OCI-LY7 (cell line): ENCODE results near the gene RAD51B. TPM values are rescaled to one million over a fixed set of nuclear protein-coding genes. Genes with fewer than 3 reads are reported as not detected.

ENCODE experiments used
- BruUV-seq: library from RNA; stranded (reverse); fragments of 400-500 nt; replicated peaks from 2 replicates; lab custom pipeline; 2021; lab: Mats Ljungman, UMichigan
- CTCF ChIA-PET: fragments of 300-600 bp; sonication (Branson Sonifier 250); formaldehyde crosslinking; loops from one replicate; lab custom pipeline; 2022; ENCODE audit warnings: antibody characterized with exemption; ENCODE audit not compliant: unreplicated experiment; lab: Charles Lee
- POLR2A ChIA-PET: fragments of 300-600 bp; sonication (Branson Sonifier 250); formaldehyde crosslinking; loops from one replicate; lab custom pipeline; 2022; ENCODE audit warnings: antibody characterized with exemption; lab: Charles Lee
- DNase-seq: peaks from one replicate; pipeline ENCODE4 v3.0.0-alpha.2; 2015; ENCODE audit warnings: low spot score
- H2AFZ ChIP-seq: fragments of 200-600 bp; sonication (generic), shearing (Covaris generic); 2 replicates; pipeline ENCODE4 v1.6.1; 2014; ENCODE audit warnings: mild to moderate bottlenecking, antibody characterized with exemption, low read length, moderate library complexity
- H3K27ac ChIP-seq: fragments of 200-600 bp; sonication (generic); 2 replicates; pipeline ENCODE4 v1.5.1; 2014; ENCODE audit warnings: mixed run types, low read depth, mild to moderate bottlenecking, moderate library complexity, low read length, inconsistent platforms; ENCODE audit not compliant: poor library complexity, severe bottlenecking
- H3K36me3 ChIP-seq: fragments of 200-600 bp; sonication (generic); 2 replicates; pipeline ENCODE4 v1.6.1; 2014; ENCODE audit warnings: mild to moderate bottlenecking, antibody characterized with exemption, low read length, moderate library complexity, mixed read lengths; ENCODE audit not compliant: insufficient read depth
- H3K4me1 ChIP-seq: fragments of 200-600 bp; sonication (generic); 2 replicates; pipeline ENCODE4 v1.5.1; 2014; ENCODE audit warnings: mild to moderate bottlenecking, low read length; ENCODE audit not compliant: insufficient read depth, poor library complexity, severe bottlenecking
- H3K4me2 ChIP-seq: fragments of 200-600 bp; sonication (generic); 2 replicates; pipeline ENCODE4 v1.6.1; 2014; ENCODE audit warnings: mild to moderate bottlenecking, low read length
- H3K4me3 ChIP-seq: fragments of 200-600 bp; sonication (generic); 2 replicates; pipeline ENCODE4 v1.5.1; 2014; ENCODE audit warnings: mild to moderate bottlenecking, low read depth, low read length; ENCODE audit not compliant: poor library complexity, severe bottlenecking
- H3K79me2 ChIP-seq: fragments of 200-600 bp; sonication (generic); 2 replicates; pipeline ENCODE4 v1.6.1; 2016; ENCODE audit warnings: low read depth, mild to moderate bottlenecking, low read length, moderate library complexity, mixed read lengths; ENCODE audit not compliant: insufficient read depth
- H3K9me2 ChIP-seq: fragments of 200-600 bp; sonication (generic); 2 replicates; pipeline ENCODE4 v1.6.1; 2016; ENCODE audit warnings: mild to moderate bottlenecking, low read length, mixed read lengths; ENCODE audit not compliant: insufficient read depth
- H3K9me3 ChIP-seq: fragments of 200-600 bp; sonication (generic); 2 replicates; pipeline ENCODE4 v1.6.1; 2014; ENCODE audit warnings: mild to moderate bottlenecking, mixed run types, low read length, mixed read lengths
- H4K20me1 ChIP-seq: fragments of 200-600 bp; sonication (generic); 2 replicates; pipeline ENCODE4 v1.6.1; 2014; ENCODE audit warnings: mild to moderate bottlenecking, antibody characterized with exemption, low read length, moderate library complexity, mixed read lengths; ENCODE audit not compliant: insufficient read depth
- EZH2phosphoT487 ChIP-seq: fragments of 200-600 bp; sonication (generic); IDR thresholded peaks from 2 replicates; pipeline ENCODE4 v1.6.1; 2018; ENCODE audit warnings: low read depth, borderline replicate concordance, mild to moderate bottlenecking, mixed run types, antibody characterized with exemption, low read length, moderate library complexity, mixed read lengths
- intact Hi-C: fragments of 100-400 bp; cut with micrococcal nuclease; formaldehyde crosslinking; loops from one replicate; pipeline ENCODE4 v1.10.0; 2022; ENCODE audit not compliant: unreplicated experiment
- total RNA-seq, 2 experiments: library from RNA; depleted of rRNA in 1 of 2; stranded (reverse); fragments of >200 nt in 1 of 2; shearing (Covaris generic) in 1 of 2; gene quantifications; 2 replicates each; pipeline ENCODE4 v1.2.3, GENCODE V29; 2014 to 2022
- TF ChIP-seq, protein P1 (sequence below): fragments of 200-600 bp; sonication (generic); conservative IDR thresholded peaks from 2 replicates; pipeline ENCODE4 v1.5.1; 2014; ENCODE audit warnings: mild to moderate bottlenecking, antibody characterized with exemption, low read length, moderate library complexity, mixed read lengths

Gene RAD51B
- total RNA-seq, 2 experiments from 2014 or later: 41.4 to 89.9 TPM

DNA sequence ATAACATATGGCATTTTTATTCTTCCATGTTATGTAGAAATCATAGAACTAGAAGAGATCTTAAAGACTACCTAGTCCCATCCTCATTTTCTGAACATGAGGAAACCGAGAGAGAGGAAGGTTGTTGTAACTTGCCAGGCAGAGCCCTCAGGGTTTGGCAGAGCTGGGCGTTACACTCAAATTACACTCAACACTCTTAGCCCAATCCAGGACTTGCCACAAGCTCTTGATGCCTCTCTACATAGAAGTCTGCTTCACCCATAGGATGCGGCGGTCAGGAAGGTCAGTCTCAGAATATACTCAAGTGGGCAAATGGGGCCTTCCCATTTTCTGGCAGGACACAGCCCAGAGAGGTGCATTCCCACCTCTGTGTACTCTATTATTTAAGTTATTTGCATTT lies 765.2 kb downstream of the RAD51B start:
- no TSS peak for BruUV-seq

DNA sequence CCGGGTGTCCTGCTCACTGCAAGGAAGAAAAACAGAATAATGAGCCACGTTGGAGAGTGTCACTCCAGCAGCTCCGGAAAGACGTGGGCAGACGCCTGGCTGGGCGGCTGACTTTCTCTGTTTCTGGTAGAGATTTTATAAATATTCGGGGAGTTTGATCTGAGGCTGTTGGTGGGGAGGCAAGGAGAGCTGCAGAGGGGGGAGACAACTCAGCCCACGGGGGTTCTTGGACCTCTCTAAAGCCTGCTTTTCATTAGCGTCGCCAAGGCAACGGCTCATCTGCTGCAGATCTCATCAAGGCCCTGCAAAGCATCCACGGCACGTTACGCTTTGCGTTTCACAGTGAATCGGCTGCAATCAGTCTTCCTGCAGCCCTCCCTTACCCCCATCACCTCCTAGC lies 766.1 kb downstream of the RAD51B start:
- H2AFZ ChIP-seq: no peak overlapping the region
- BruUV-seq: no TSS peak
- intact Hi-C loops: no loop called here
- TF ChIP-seq EZH2phosphoT487: no peak
- TF ChIP-seq, protein P1, sequence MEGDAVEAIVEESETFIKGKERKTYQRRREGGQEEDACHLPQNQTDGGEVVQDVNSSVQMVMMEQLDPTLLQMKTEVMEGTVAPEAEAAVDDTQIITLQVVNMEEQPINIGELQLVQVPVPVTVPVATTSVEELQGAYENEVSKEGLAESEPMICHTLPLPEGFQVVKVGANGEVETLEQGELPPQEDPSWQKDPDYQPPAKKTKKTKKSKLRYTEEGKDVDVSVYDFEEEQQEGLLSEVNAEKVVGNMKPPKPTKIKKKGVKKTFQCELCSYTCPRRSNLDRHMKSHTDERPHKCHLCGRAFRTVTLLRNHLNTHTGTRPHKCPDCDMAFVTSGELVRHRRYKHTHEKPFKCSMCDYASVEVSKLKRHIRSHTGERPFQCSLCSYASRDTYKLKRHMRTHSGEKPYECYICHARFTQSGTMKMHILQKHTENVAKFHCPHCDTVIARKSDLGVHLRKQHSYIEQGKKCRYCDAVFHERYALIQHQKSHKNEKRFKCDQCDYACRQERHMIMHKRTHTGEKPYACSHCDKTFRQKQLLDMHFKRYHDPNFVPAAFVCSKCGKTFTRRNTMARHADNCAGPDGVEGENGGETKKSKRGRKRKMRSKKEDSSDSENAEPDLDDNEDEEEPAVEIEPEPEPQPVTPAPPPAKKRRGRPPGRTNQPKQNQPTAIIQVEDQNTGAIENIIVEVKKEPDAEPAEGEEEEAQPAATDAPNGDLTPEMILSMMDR: no peak
- H3K27ac ChIP-seq: no peak overlapping the region
- ChIA-PET CTCF (no interaction called here), POLR2A (interaction anchor here (0.6 kb wide), 1 partner anchor 295 kb away, joined by 3 read pairs; no protein-coding TSS in a partner anchor)
- no peak overlapping the region for H3K4me3 ChIP-seq
- no peaks in the 10 kb centered on the region for H3K4me1 ChIP-seq
- H3K79me2 ChIP-seq: no peaks in the 10 kb centered on the region
- no peaks in the 10 kb centered on the region for H3K36me3 ChIP-seq
- no peaks in the 10 kb centered on the region for H3K9me3 ChIP-seq
- H4K20me1 ChIP-seq: no peaks in the 10 kb centered on the region
- no peak overlapping the region for H3K4me2 ChIP-seq
- DNase-seq: no peak
- no peaks in the 10 kb centered on the region for H3K9me2 ChIP-seq

More for the DNA sequence above, 765.2 kb downstream of the RAD51B start:
- CTCF ChIA-PET: no interaction called here
- intact Hi-C loops: no loop called here
- DNase-seq: no peak
- Histone ChIP-seq H4K20me1 (no peaks in the 10 kb centered on the region), H3K9me2 (no peaks in the 10 kb centered on the region), H2AFZ (no peak overlapping the region), H3K36me3 (no peaks in the 10 kb centered on the region), H3K4me3 (no peak overlapping the region), H3K9me3 (no peaks in the 10 kb centered on the region), H3K27ac (no peak overlapping the region), H3K79me2 (no peaks in the 10 kb centered on the region), H3K4me2 (no peak overlapping the region), H3K4me1 (no peaks in the 10 kb centered on the region)
- POLR2A ChIA-PET: no interaction called here
- TF ChIP-seq EZH2phosphoT487: no peak
- TF ChIP-seq, protein P1: no peak

DNA sequence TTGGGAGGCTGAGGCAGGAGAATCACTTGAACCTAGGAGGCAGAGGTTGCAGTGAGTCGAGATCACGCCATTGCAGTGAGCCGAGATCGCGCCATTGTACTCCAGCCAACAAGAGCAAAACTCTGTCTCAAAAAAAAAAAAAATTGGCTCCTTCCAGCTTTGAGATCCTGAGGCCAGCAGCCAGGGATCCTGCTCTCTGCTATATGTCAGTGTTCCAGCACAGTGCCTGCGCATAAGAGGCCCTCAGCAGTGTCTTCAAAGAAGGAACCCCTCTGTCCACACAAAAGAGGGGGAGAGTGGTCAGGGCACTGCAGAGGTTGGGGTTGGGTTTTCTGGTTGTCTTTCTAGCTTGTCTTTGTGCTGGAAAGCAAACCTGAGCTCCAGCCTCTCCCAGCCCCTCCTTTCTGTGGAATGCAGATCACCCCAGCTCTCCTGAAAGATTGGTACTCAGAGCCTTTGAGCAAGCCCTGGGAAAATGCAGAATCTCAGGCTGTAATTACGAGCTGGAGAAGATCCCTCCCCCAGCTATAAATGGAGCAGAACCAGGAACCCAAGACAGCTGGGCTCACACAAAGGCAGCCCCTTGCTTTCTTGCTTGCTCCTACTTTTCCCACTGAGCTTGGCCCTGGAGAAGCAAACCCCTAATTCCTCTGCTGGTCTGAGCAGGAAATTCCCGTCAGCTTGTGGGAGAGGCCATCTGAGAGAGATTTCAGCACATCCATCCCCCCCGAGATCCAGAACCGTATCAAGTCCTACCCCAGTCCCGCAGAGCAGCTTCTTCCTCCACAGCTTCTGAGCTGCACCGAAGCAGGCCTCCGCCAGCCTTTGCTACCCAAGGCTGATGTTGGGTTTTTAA lies 767.5 kb downstream of the RAD51B start:
- Histone ChIP-seq H3K9me3 (no peaks in the 10 kb centered on the region), H3K79me2 (no peaks in the 10 kb centered on the region), H3K36me3 (no peaks in the 10 kb centered on the region), H3K4me3 (no peak overlapping the region), H2AFZ (no peak overlapping the region), H3K4me1 (no peaks in the 10 kb centered on the region), H3K27ac (no peak overlapping the region), H3K4me2 (no peak overlapping the region), H4K20me1 (no peaks in the 10 kb centered on the region), H3K9me2 (no peaks in the 10 kb centered on the region)
- no peak for DNase-seq
- CTCF ChIA-PET: no interaction called here
- intact Hi-C loops: no loop called here
- BruUV-seq: no TSS peak
- POLR2A ChIA-PET: interaction anchor here (0.5 to 1.1 kb wide), 3 partner anchors 116 to 376 kb away, joined by 3 read pairs; no protein-coding TSS in a partner anchor
- TF ChIP-seq, protein P1: no peak
- no peak for TF ChIP-seq EZH2phosphoT487
